Measurements from ENCODE around the gene EFNA5. TPM values are rescaled to one million over a fixed set of nuclear protein-coding genes. Genes with fewer than 3 reads are reported as not detected.
A peak's percentile ranks its signal among the peaks of the same experiment; 100 is the strongest.

EFNA5 gene
- polyA plus RNA-seq, 1 of the 3 experiments (the other 2 are of a cell fraction): 0.81 TPM

- TF ChIP-seq RXRA (IDR thresholded peaks at IDR 0.05; ENCODE audit: borderline replicate concordance, low read depth) (no peak), GATA2 (CRISPR knock-in tag; IDR thresholded peaks at IDR 0.05) (no peak)
These were observed 266.0 kb downstream of the EFNA5 start (continued) for GRCh38 chr5:107404595-107405374.

GRCh38 chr5:107403228-107403953, 267.3 kb downstream of the EFNA5 start:
- Histone ChIP-seq H3K9ac (no peak overlapping the region), H3K79me2 (ENCODE audit: insufficient read depth) (no peaks in the 10 kb centered on the region), H3K27me3 (ENCODE audit: insufficient read depth) (no peaks in the 10 kb centered on the region), H3K4me3 (ENCODE audit: low read depth in 2 of 2, low read length in 1 of 2) (no peak overlapping the region), H2AFZ (ENCODE audit: low read depth) (no peak overlapping the region), H3F3A (replicated peaks; ENCODE audit: insufficient read depth) (no peaks in the 10 kb centered on the region), H3K9me3 (no peaks in the 10 kb centered on the region), H3K4me2 (no peak overlapping the region), H4K20me1 (ENCODE audit: insufficient read depth) (no peaks in the 10 kb centered on the region), H3K27ac (ENCODE audit: low read depth in 2 of 2, low read length in 1 of 2) (peak overlapping the region in 1 of 2 experiments; percentile 77; a peak in 2 of 4 replicates), H3K9me2 (no peaks in the 10 kb centered on the region), H3K4me1 (ENCODE audit: control insufficient read depth in 1 of 2, insufficient read depth in 2 of 2, low read depth in 1 of 2, low read length in 1 of 2) (peaks cover 8 to 20% of the 10 kb centered on the region in 2 experiments; a peak in 3 of 4 replicates), H3K36me3 (replicated peaks in 1 of 2; ENCODE audit: control insufficient read depth in 1 of 2, insufficient read depth in 2 of 2, low read length in 1 of 2) (no peaks in the 10 kb centered on the region)
- DNase-seq: no peak
- 52% methylated on average over 3 of the region's 3 CpGs for WGBS (ENCODE audit: low lambda C conversion rate)
- TF ChIP-seq USF1 (IDR thresholded peaks at IDR 0.05; ENCODE audit: borderline replicate concordance, low read depth) (no peak), FOXJ3 (CRISPR knock-in tag; IDR thresholded peaks at IDR 0.05) (no peak), GATA2 (CRISPR knock-in tag; IDR thresholded peaks at IDR 0.05) (no peak), RFX5 (IDR thresholded peaks at IDR 0.05; ENCODE audit: low read length) (no peak), YY1 (IDR thresholded peaks at IDR 0.05; ENCODE audit: low read depth) (no peak), GABPA (IDR thresholded peaks at IDR 0.05; ENCODE audit: low read depth) (no peak), NRF1 (IDR thresholded peaks at IDR 0.05; ENCODE audit: low read depth, low read length) (no peak), TAF1 (IDR thresholded peaks at IDR 0.05; ENCODE audit: borderline replicate concordance, low read depth, low read length) (no peak), REST (IDR thresholded peaks at IDR 0.05; ENCODE audit: low read depth, low read length) (no peak), SIN3A (IDR thresholded peaks at IDR 0.05; ENCODE audit: borderline replicate concordance, low read depth, low read length) (no peak), ZBTB33 (IDR thresholded peaks at IDR 0.05; ENCODE audit: borderline replicate concordance, low read depth) (no peak), MXI1 (IDR thresholded peaks at IDR 0.05; ENCODE audit: low read depth, low read length) (no peak), MEF2A (IDR thresholded peaks at IDR 0.05; ENCODE audit: borderline replicate concordance, low read depth) (no peak), TEAD4 (IDR thresholded peaks at IDR 0.05; ENCODE audit: borderline replicate concordance, insufficient read depth) (no peak), ELF1 (IDR thresholded peaks at IDR 0.05) (no peak), POLR2AphosphoS5 (IDR thresholded peaks at IDR 0.05; ENCODE audit: low read depth, low read length) (no peak), CHD2 (IDR thresholded peaks at IDR 0.05; ENCODE audit: low read length, partially characterized antibody) (no peak), TCF12 (IDR thresholded peaks at IDR 0.05) (no peak)
- CTCF ChIA-PET: interaction anchor here (0.8 to 1.3 kb wide), 3 partner anchors 10 to 34 kb away, joined by 3 to 7 read pairs (median 3); no protein-coding TSS in a partner anchor
- POLR2A ChIA-PET: no interaction called here

Data from SK-N-SH (cell line).